ENCODE measurements around the gene DUOX1. TPM values are rescaled to one million over a fixed set of nuclear protein-coding genes. Genes with fewer than 3 reads are reported as not detected.

The DUOX1 gene
- total RNA-seq, 1 experiment from 2014 or later = 1.2 TPM

DNA sequence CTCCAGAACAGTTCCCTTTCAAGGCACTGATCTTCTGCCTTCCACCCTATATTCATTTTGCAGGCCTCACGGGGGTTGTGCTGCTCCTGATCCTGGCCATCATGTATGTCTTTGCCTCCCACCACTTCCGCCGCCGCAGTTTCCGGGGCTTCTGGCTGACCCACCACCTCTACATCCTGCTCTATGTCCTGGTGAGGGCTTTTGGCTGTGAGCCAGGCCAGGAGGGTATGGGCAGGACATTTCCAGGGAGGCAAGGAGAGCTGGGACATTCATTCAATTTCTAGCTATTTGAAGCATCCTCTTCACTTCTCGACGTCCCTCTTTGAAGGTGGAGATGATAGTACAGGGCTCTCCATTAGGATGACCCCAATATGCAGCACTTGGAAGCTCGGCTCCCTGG lies 25.9 kb downstream of the DUOX1 start:
- H3K36me3 Mint-ChIP-seq (ENCODE audit: insufficient read depth, unreplicated experiment) = peaks cover 6% of the 10 kb centered on the region
- H3K27ac Mint-ChIP-seq (ENCODE audit: unreplicated experiment) = no peak overlapping the region
- intact Hi-C loops (cut with micrococcal nuclease; ENCODE audit: unreplicated experiment) = no loop called here
- H3K4me3 Mint-ChIP-seq (ENCODE audit: low read depth, unreplicated experiment) = no peak overlapping the region
- H3K9me3 Mint-ChIP-seq (ENCODE audit: low read depth, unreplicated experiment) = no peaks in the 10 kb centered on the region
- H3K4me1 Mint-ChIP-seq (ENCODE audit: low read depth, unreplicated experiment) = no peaks in the 10 kb centered on the region
- no peak for DNase-seq
- BruUV-seq (replicated peaks) = no TSS peak
- TF ChIP-seq, protein P1, sequence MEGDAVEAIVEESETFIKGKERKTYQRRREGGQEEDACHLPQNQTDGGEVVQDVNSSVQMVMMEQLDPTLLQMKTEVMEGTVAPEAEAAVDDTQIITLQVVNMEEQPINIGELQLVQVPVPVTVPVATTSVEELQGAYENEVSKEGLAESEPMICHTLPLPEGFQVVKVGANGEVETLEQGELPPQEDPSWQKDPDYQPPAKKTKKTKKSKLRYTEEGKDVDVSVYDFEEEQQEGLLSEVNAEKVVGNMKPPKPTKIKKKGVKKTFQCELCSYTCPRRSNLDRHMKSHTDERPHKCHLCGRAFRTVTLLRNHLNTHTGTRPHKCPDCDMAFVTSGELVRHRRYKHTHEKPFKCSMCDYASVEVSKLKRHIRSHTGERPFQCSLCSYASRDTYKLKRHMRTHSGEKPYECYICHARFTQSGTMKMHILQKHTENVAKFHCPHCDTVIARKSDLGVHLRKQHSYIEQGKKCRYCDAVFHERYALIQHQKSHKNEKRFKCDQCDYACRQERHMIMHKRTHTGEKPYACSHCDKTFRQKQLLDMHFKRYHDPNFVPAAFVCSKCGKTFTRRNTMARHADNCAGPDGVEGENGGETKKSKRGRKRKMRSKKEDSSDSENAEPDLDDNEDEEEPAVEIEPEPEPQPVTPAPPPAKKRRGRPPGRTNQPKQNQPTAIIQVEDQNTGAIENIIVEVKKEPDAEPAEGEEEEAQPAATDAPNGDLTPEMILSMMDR (IDR thresholded peaks at IDR 0.05; ENCODE audit: unreplicated experiment) = no peak
- CTCF ChIA-PET = no interaction called here
- H3K27me3 Mint-ChIP-seq (ENCODE audit: unreplicated experiment) = no peaks in the 10 kb centered on the region

DNA sequence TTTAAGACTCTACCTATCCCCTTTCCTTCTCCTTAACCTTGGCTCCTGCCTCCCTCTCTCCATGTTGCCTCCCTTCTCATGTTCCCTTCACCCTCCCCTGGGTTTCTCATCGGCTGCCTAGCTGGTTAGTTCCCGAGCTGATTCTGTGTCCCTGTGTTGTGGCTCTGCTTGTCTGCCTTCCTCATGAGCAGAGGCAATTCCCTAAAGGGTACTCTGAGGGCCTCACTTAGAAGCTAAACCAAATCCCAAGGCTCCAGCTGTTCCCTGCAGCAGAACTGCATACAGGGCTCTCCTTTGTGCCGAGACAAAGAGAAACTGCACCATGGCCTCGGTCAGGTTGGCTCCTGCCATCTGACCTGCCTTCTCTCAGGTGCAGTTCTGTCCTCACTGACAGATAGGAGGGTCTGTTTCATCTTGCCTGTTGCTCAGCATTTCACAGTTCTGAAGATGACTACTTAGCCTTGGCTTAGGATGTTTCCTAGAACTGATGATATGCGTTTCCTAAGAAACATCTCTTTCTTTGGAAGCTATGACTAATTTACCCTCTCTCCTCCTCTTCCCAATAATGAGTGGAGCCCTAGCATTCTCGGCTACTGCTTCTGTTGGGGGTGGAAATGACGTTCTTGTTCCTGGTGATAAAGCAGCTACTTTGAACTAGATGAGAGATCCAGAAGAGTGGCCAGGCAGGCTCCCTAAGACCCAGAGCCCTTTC lies 27.1 kb downstream of the DUOX1 start:
- H3K9me3 Mint-ChIP-seq (ENCODE audit: low read depth, unreplicated experiment) = no peaks in the 10 kb centered on the region
- peaks cover 6% of the 10 kb centered on the region for H3K36me3 Mint-ChIP-seq (ENCODE audit: insufficient read depth, unreplicated experiment)
- TF ChIP-seq, protein P1 (IDR thresholded peaks at IDR 0.05; ENCODE audit: unreplicated experiment) = no peak
- intact Hi-C loops (cut with micrococcal nuclease; ENCODE audit: unreplicated experiment) = no loop called here
- DNase-seq = no peak
- CTCF ChIA-PET = interaction anchor here (1.4 kb wide), 1 partner anchor 41 kb away, joined by 3 read pairs; no protein-coding TSS in a partner anchor
- no peaks in the 10 kb centered on the region for H3K4me1 Mint-ChIP-seq (ENCODE audit: low read depth, unreplicated experiment)
- BruUV-seq (replicated peaks) = no TSS peak
- H3K4me3 Mint-ChIP-seq (ENCODE audit: low read depth, unreplicated experiment) = no peak overlapping the region
- no peaks in the 10 kb centered on the region for H3K27me3 Mint-ChIP-seq (ENCODE audit: unreplicated experiment)
- H3K27ac Mint-ChIP-seq (ENCODE audit: unreplicated experiment) = no peak overlapping the region

DNA sequence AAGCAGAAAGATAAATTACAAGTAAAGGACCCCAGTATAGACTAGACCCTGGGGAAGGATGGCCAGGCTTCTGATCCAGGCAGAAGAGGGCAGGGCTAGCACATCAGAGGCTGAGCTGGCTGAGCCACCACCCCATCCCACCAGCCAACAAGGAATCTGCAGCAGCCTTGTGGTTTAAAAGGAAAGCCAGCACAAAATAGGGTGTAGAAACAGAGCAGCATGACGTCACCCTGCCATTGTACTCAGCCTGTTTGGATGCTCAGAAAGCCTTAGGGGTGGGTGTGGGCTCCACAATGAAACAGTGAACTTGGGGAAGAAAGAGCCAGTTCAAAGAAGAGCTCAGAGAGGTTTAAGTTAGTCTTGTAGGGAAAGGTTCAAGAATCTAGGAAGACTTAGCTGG lies 28.2 kb downstream of the DUOX1 start:
- DNase-seq = no peak
- CTCF ChIA-PET = interaction anchor here (0.6 to 1.4 kb wide), 2 partner anchors 20 to 40 kb away, joined by 3 read pairs; no protein-coding TSS in a partner anchor

DNA sequence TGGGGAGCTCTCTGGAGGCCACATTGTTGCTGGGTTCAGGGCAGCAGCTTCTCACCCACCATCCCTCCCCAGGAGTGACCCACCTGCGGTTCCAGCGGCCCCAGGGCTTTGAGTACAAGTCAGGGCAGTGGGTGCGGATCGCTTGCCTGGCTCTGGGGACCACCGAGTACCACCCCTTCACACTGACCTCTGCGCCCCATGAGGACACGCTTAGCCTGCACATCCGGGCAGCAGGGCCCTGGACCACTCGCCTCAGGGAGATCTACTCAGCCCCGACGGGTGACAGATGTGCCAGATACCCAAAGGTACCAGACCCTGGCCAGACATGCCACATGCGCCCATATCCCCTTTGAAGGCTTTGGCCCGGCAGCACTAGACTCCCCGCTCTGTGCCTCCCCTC lies 31.9 kb downstream of the DUOX1 start:
- H3K9me3 Mint-ChIP-seq (ENCODE audit: low read depth, unreplicated experiment) = no peaks in the 10 kb centered on the region
- BruUV-seq (replicated peaks) = no TSS peak
- no peaks in the 10 kb centered on the region for H3K27me3 Mint-ChIP-seq (ENCODE audit: unreplicated experiment)
- H3K36me3 Mint-ChIP-seq (ENCODE audit: insufficient read depth, unreplicated experiment) = no peaks in the 10 kb centered on the region
- no peak for DNase-seq
- TF ChIP-seq, protein P1 (IDR thresholded peaks at IDR 0.05; ENCODE audit: unreplicated experiment) = no peak
- no peak overlapping the region for H3K27ac Mint-ChIP-seq (ENCODE audit: unreplicated experiment)
- intact Hi-C loops (cut with micrococcal nuclease; ENCODE audit: unreplicated experiment) = loop anchor here (2.0 to 5.0 kb wide), 2 partner anchors 107 to 236 kb away; no protein-coding TSS in a partner anchor
- CTCF ChIA-PET = interaction anchor here (0.7 to 3.1 kb wide), 3 partner anchors 9 to 106 kb away, joined by 3 to 33 read pairs (median 5); no protein-coding TSS in a partner anchor
- peaks cover 13% of the 10 kb centered on the region for H3K4me1 Mint-ChIP-seq (ENCODE audit: low read depth, unreplicated experiment)
- no peak overlapping the region for H3K4me3 Mint-ChIP-seq (ENCODE audit: low read depth, unreplicated experiment)

More for the DNA sequence above, 28.2 kb downstream of the DUOX1 start:
- Mint-ChIP-seq H3K4me3 (ENCODE audit: low read depth, unreplicated experiment) (no peak overlapping the region), H3K4me1 (ENCODE audit: low read depth, unreplicated experiment) (peaks cover 9% of the 10 kb centered on the region), H3K27me3 (ENCODE audit: unreplicated experiment) (no peaks in the 10 kb centered on the region), H3K9me3 (ENCODE audit: low read depth, unreplicated experiment) (no peaks in the 10 kb centered on the region), H3K27ac (ENCODE audit: unreplicated experiment) (no peak overlapping the region), H3K36me3 (ENCODE audit: insufficient read depth, unreplicated experiment) (no peaks in the 10 kb centered on the region)
- intact Hi-C loops (cut with micrococcal nuclease; ENCODE audit: unreplicated experiment) = no loop called here
- no TSS peak for BruUV-seq (replicated peaks)
- TF ChIP-seq, protein P1 (IDR thresholded peaks at IDR 0.05; ENCODE audit: unreplicated experiment) = no peak

Data from Calu3 (cell line).